LoVo (cell line): ENCODE data around the gene ARMC5.
"Not testable (repeated sequence)": the region's sequence is repeated elsewhere in the genome, so short reads cannot be mapped to it uniquely, and the experiment has no call there.

Experiments used
- DNase-seq: peaks from one replicate; pipeline ENCODE4 v3.0.0-alpha.2; 2016; ENCODE audit warnings: low spot score

The ARMC5 gene

GRCh38 chr16:31458844-31459686, at the start of gene ARMC5:
Gene ARMC5, plus strand, starts transcription at chr16:31459501. Its CDS starts 24 bp downstream, at chr16:31459525.
- DNase-seq = peak; percentile 98

DNA sequence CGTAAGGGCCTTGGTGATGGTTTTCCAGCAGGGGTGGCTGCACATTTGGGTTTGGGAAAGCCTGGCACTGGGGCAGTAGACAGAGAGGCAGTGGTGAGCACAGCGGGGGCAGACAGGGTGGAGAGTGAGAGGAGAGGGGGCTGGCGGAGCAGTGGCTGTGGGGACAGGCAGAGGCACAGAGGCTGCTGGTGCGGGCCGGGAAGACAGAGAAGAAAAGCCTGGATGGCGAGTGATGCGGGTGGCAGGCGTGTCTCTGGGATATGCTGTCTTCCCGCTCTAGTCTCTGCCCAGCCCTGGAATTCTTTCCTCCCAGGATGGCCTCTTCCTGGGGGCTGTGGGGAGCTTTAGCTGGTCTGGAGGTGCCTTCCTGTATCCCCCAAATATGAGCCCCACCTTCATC, 49.2 kb upstream of the ARMC5 start:
- no peak for DNase-seq

- DNase-seq = no peak
These were observed 48.1 kb upstream of the ARMC5 start for GRCh38 chr16:31411024-31411844.

GRCh38 chr16:31412750-31413149, 46.6 kb upstream of the ARMC5 start:
- DNase-seq = no peak

GRCh38 chr16:31413381-31413780, 45.9 kb upstream of the ARMC5 start:
- DNase-seq = no peak

GRCh38 chr16:31413943-31414342, 45.4 kb upstream of the ARMC5 start:
- no peak for DNase-seq

GRCh38 chr16:31414706-31415105, 44.6 kb upstream of the ARMC5 start:
- DNase-seq = no peak

DNA sequence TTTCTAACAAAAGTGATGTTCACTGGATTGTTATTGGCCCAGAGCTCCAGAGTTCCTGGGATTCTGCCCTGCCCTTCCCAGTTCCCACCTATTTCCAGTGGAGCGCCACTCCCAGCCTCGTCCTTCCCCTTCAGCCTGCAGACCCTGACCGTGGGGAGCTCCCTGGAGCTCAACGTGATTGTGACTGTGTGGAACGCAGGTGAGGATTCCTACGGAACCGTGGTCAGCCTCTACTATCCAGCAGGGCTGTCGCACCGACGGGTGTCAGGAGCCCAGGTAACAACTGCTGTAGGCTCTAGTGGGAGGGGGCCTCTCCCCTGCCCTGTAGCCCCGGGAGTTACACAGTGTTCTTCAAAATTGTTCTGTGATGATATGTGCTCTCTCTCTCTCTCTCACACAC, 42.9 kb upstream of the ARMC5 start:
- no peak for DNase-seq

GRCh38 chr16:31417036-31417435, 42.3 kb upstream of the ARMC5 start:
- DNase-seq = not testable (repeated sequence)

DNA sequence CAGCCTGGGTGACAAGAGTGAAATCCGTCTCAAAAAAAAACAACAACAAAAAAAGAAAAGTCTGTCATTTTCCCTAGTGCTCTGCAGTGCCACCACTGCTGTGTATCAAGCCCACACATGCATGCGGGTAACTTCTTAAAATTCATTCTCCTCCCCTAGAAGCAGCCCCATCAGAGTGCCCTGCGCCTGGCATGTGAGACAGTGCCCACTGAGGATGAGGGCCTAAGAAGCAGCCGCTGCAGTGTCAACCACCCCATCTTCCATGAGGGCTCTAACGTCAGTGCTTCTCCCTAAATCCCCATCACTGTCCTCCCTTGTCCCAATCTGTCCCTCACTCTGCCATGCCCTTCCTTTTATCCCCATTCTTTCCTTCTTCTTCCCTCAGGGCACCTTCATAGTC, 41.4 kb upstream of the ARMC5 start:
- no peak for DNase-seq

- DNase-seq = no peak
These were observed 39.3 kb upstream of the ARMC5 start for GRCh38 chr16:31420037-31420436.

GRCh38 chr16:31421587-31421986, 37.7 kb upstream of the ARMC5 start:
- no peak for DNase-seq

- no peak for DNase-seq
These were observed 36.1 kb upstream of the ARMC5 start for GRCh38 chr16:31423241-31423640.

- no peak for DNase-seq
These were observed 35.5 kb upstream of the ARMC5 start for GRCh38 chr16:31423801-31424200.

- no peak for DNase-seq
These were observed 31.6 kb upstream of the ARMC5 start for GRCh38 chr16:31427441-31428278.

- DNase-seq = no peak
These were observed 31.1 kb upstream of the ARMC5 start, which contains the start of gene COX6A2 for GRCh38 chr16:31428279-31428597. Gene COX6A2, minus strand, starts transcription at chr16:31428360. Its CDS starts 35 bp downstream, at chr16:31428325.

DNA sequence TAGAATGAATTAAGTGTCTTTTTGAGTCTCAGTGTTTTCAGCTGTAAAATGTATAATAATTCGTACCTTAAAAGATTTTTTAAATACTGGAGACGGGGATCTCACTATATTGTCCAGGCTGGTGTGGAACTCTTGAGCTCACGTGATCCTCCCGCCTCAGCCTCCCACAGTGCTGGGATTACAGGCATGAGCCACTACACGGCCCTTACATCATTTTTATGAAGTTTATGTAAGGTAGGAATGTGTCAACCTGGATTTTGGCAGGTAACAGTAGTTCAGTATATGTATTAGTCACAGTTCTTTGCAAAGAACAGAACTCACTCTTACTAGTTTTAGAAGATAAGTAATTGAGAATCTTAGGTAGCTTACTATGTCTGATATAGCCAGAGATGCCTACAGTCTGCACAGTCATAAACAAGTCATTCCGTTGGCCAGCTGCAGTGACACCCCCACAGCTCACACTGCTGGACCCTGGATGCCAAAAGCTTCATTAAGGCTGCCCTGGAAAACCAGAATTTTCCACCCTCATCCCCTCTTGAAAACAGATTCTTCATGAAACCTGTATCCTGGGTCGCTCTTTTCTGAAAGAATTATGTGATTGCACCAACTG, 30.6 kb upstream of the ARMC5 start:
- DNase-seq = no peak

DNA sequence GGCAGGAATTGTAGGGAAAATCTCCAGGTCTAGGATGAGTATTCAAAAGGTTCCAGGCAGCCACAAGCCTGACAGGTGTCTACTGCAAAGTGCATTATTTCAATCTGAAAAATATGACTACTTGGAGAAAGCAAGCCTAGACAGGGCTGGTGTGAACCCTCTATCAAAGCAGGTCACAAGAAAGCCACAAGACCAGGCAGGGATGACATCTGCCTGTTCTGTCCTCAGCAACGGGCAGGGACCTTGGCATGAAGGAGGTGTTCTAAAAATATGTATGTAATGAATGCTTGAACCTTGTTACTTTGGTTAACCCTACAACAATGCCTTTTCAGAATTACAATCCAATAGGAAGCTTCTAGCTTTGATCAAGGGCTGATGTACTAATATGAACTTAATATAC, 30.0 kb upstream of the ARMC5 start:
- no peak for DNase-seq

DNA sequence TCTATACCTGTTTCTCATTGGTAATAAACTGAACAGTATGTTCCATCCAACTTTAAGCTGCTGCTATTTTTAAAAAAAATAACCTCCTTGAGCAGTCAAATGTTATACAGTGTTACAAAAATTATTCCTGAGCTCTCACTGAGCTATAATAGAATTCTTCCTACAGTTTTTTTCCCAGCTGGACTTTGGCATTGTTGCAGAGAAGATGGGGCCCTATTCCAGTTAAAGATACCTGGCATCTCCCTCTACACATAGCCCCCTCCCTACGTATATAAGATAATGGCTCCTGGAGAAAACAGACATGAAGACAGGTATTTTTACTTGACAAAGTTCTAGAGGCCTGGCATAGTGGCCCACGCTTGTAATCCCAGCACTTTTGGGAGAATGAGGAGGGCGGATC, 29.5 kb upstream of the ARMC5 start:
- DNase-seq = no peak

- DNase-seq = no peak
These were observed 28.8 kb upstream of the ARMC5 start for GRCh38 chr16:31430380-31431052.
